IgD-negative memory B cell (primary cell): ENCODE measurements around the gene TNFRSF25. TPM values are rescaled to one million over a fixed set of nuclear protein-coding genes. Genes with fewer than 3 reads are reported as not detected.
"Not testable (repeated sequence)": the region's sequence is repeated elsewhere in the genome, so short reads cannot be mapped to it uniquely, and the experiment has no call there.

Experiments used
- H3K27ac Mint-ChIP-seq, 3 donors: one replicate each; pipeline ENCODE4 v1.8.0; 2020 to 2022; ENCODE audit warnings: mild to moderate bottlenecking in 3 of 3, mixed read lengths in 3 of 3, moderate library complexity in 1 of 3
- H3K27me3 Mint-ChIP-seq: one replicate; pipeline ENCODE4 v1.8.0; 2021; ENCODE audit warnings: mixed read lengths
- H3K36me3 Mint-ChIP-seq: one replicate; pipeline ENCODE4 v1.8.0; 2020; ENCODE audit warnings: mild to moderate bottlenecking, mixed read lengths
- H3K4me1 Mint-ChIP-seq, 3 donors: one replicate each; pipeline ENCODE4 v1.8.0; 2020 to 2022; ENCODE audit warnings: mixed read lengths in 3 of 3, mild to moderate bottlenecking in 1 of 3
- H3K4me3 Mint-ChIP-seq, 4 donors: one replicate each; pipeline ENCODE4 v1.8.0; 2020 to 2022; ENCODE audit warnings: mild to moderate bottlenecking in 4 of 4, mixed read lengths in 4 of 4, moderate library complexity in 3 of 4
- H3K9me3 Mint-ChIP-seq, 3 donors: one replicate each; pipeline ENCODE4 v1.8.0; 2020 to 2021; ENCODE audit warnings: mixed read lengths in 3 of 3, mild to moderate bottlenecking in 1 of 3
- polyA plus RNA-seq: library from polyadenylated mRNA; unstranded; fragments of 300-500 nt; fragmentation: Illumina TruSeq; gene quantifications from one replicate; pipeline ENCODE4 v1.2.3, GENCODE V29; 2021

The TNFRSF25 gene
- polyA plus RNA-seq, 1 donor from 2014 or later: 2.3 TPM

- H3K27me3 Mint-ChIP-seq: peaks cover 36% of the 10 kb centered on the region
- peak overlapping the region in 2 of 4 donors; percentile 44 to 68 for H3K4me3 Mint-ChIP-seq
- H3K9me3 Mint-ChIP-seq: peaks cover 0 to 2% (median 0%) of the 10 kb centered on the region in 3 donors
- no peaks in the 10 kb centered on the region for H3K36me3 Mint-ChIP-seq
- H3K27ac Mint-ChIP-seq: no peak overlapping the region
- H3K4me1 Mint-ChIP-seq: peaks cover 3 to 5% (median 4%) of the 10 kb centered on the region in 3 donors
Observed at GRCh38 chr1:6448749-6449631, 17.0 kb downstream of the TNFRSF25 start.

GRCh38 chr1:6447818-6448748, 17.9 kb downstream of the TNFRSF25 start:
- Mint-ChIP-seq H3K36me3 (no peaks in the 10 kb centered on the region), H3K4me1 (peaks cover 3 to 5% (median 4%) of the 10 kb centered on the region in 3 donors), H3K4me3 (peak overlapping the region; percentile 50 to 81 (median 76)), H3K27ac (no peak overlapping the region), H3K27me3 (peaks cover 30% of the 10 kb centered on the region), H3K9me3 (peaks cover 0 to 2% (median 0%) of the 10 kb centered on the region in 3 donors)

- Mint-ChIP-seq H3K4me3 (peak overlapping the region; percentile 50 to 81 (median 76)), H3K27me3 (peaks cover 28% of the 10 kb centered on the region), H3K4me1 (peaks cover 3 to 5% (median 4%) of the 10 kb centered on the region in 3 donors), H3K9me3 (peaks cover 0 to 2% (median 0%) of the 10 kb centered on the region in 3 donors), H3K27ac (no peak overlapping the region), H3K36me3 (no peaks in the 10 kb centered on the region)
Observed at GRCh38 chr1:6447016-6447817, 18.8 kb downstream of the TNFRSF25 start.

- Mint-ChIP-seq H3K4me1 (peaks cover 3 to 5% (median 4%) of the 10 kb centered on the region in 3 donors), H3K4me3 (peak overlapping the region in 2 of 4 donors; percentile 66 to 74), H3K36me3 (no peaks in the 10 kb centered on the region), H3K9me3 (peaks cover 0 to 2% (median 0%) of the 10 kb centered on the region in 3 donors), H3K27me3 (peaks cover 27% of the 10 kb centered on the region), H3K27ac (no peak overlapping the region)
Observed at GRCh38 chr1:6446665-6447015, 19.3 kb downstream of the TNFRSF25 start.

GRCh38 chr1:6445929-6446328, 20.0 kb downstream of the TNFRSF25 start:
- Mint-ChIP-seq H3K27me3 (peaks cover 33% of the 10 kb centered on the region), H3K4me3 (peak overlapping the region in 1 of 4 donors; percentile 63)
- not testable (repeated sequence) for H3K9me3 Mint-ChIP-seq, H3K27ac Mint-ChIP-seq, H3K4me1 Mint-ChIP-seq, H3K36me3 Mint-ChIP-seq

GRCh38 chr1:6445062-6445763, 20.8 kb downstream of the TNFRSF25 start:
- Mint-ChIP-seq H3K9me3 (peaks cover 0 to 2% (median 0%) of the 10 kb centered on the region in 3 donors), H3K27me3 (peaks cover 32% of the 10 kb centered on the region), H3K27ac (no peak overlapping the region), H3K4me1 (peaks cover 3 to 5% (median 4%) of the 10 kb centered on the region in 3 donors), H3K36me3 (no peaks in the 10 kb centered on the region), H3K4me3 (no peak overlapping the region)

GRCh38 chr1:6444377-6444776, 21.6 kb downstream of the TNFRSF25 start:
- H3K27me3 Mint-ChIP-seq: peaks cover 29% of the 10 kb centered on the region
- H3K27ac Mint-ChIP-seq: no peak overlapping the region
- no peak overlapping the region for H3K4me3 Mint-ChIP-seq
- no peaks in the 10 kb centered on the region for H3K36me3 Mint-ChIP-seq
- peaks cover 0 to 7% (median 5%) of the 10 kb centered on the region in 3 donors for H3K4me1 Mint-ChIP-seq
- H3K9me3 Mint-ChIP-seq: peaks cover 0 to 2% (median 0%) of the 10 kb centered on the region in 3 donors

GRCh38 chr1:6443339-6444115, 22.4 kb downstream of the TNFRSF25 start:
- H3K27ac Mint-ChIP-seq: no peak overlapping the region
- peaks cover 32% of the 10 kb centered on the region for H3K27me3 Mint-ChIP-seq
- H3K9me3 Mint-ChIP-seq: peaks cover 0 to 2% (median 0%) of the 10 kb centered on the region in 3 donors
- H3K36me3 Mint-ChIP-seq: no peaks in the 10 kb centered on the region
- H3K4me1 Mint-ChIP-seq: peaks cover 0 to 7% (median 6%) of the 10 kb centered on the region in 3 donors
- no peak overlapping the region for H3K4me3 Mint-ChIP-seq

- H3K9me3 Mint-ChIP-seq: peaks cover 0 to 2% (median 0%) of the 10 kb centered on the region in 3 donors
- H3K4me3 Mint-ChIP-seq: no peak overlapping the region
- peaks cover 36% of the 10 kb centered on the region for H3K27me3 Mint-ChIP-seq
- H3K4me1 Mint-ChIP-seq: peaks cover 0 to 9% (median 7%) of the 10 kb centered on the region in 3 donors
- H3K27ac Mint-ChIP-seq: peak overlapping the region in 1 of 3 donors; percentile 22
- H3K36me3 Mint-ChIP-seq: no peaks in the 10 kb centered on the region
Observed at GRCh38 chr1:6441586-6441985, 24.4 kb downstream of the TNFRSF25 start.

- peaks cover 0 to 2% (median 0%) of the 10 kb centered on the region in 3 donors for H3K9me3 Mint-ChIP-seq
- H3K4me1 Mint-ChIP-seq: peaks cover 0 to 8% (median 7%) of the 10 kb centered on the region in 3 donors
- H3K27me3 Mint-ChIP-seq: peaks cover 35% of the 10 kb centered on the region
- no peak overlapping the region for H3K27ac Mint-ChIP-seq
- no peaks in the 10 kb centered on the region for H3K36me3 Mint-ChIP-seq
- peak overlapping the region in 1 of 4 donors; percentile 81 for H3K4me3 Mint-ChIP-seq
Observed at GRCh38 chr1:6440198-6441126, 25.5 kb downstream of the TNFRSF25 start.

GRCh38 chr1:6438047-6438525, 27.9 kb downstream of the TNFRSF25 start:
- peaks cover 29% of the 10 kb centered on the region for H3K27me3 Mint-ChIP-seq

GRCh38 chr1:6437012-6437700, 28.8 kb downstream of the TNFRSF25 start:
- not testable (repeated sequence) for H3K36me3 Mint-ChIP-seq, H3K4me1 Mint-ChIP-seq, H3K27ac Mint-ChIP-seq, H3K4me3 Mint-ChIP-seq, H3K9me3 Mint-ChIP-seq
- H3K27me3 Mint-ChIP-seq: peaks cover 29% of the 10 kb centered on the region

More at GRCh38 chr1:6438047-6438525, 27.9 kb downstream of the TNFRSF25 start:
- Mint-ChIP-seq H3K36me3 (no peaks in the 10 kb centered on the region), H3K9me3 (no peaks in the 10 kb centered on the region), H3K27ac (no peak overlapping the region), H3K4me1 (peaks cover 0 to 8% (median 5%) of the 10 kb centered on the region in 3 donors), H3K4me3 (peak overlapping the region in 1 of 4 donors; percentile 85)
